Adrenal gland (tissue), 5 donors: ENCODE measurements around the gene HES4.

Experiments used
- POLR2A ChIP-seq, 2 donors: fragments of 450-650 bp; IDR thresholded peaks; one replicate each; pipeline ENCODE4 v1.6.1; 2017; ENCODE audit warnings: antibody characterized with exemption in 2 of 2, mild to moderate bottlenecking in 2 of 2, moderate library complexity in 1 of 2
- TF ChIP-seq, protein P1 (sequence below), 6 experiments: fragments of 450-650 bp in 4 of 6; fragments of 200-600 bp in 2 of 6; sonication (generic) in 1 of 6; IDR thresholded peaks; 1 replicate in 5 of 6; 2 replicates in 1 of 6; pipeline versions ENCODE4 v1.5.1 to v1.8.0; 2016 to 2021; ENCODE audit warnings: antibody characterized with exemption in 6 of 6, mild to moderate bottlenecking in 2 of 6, moderate library complexity in 1 of 6
- donor health status: DM: no; HTN: no; CAD: no.

DNA sequence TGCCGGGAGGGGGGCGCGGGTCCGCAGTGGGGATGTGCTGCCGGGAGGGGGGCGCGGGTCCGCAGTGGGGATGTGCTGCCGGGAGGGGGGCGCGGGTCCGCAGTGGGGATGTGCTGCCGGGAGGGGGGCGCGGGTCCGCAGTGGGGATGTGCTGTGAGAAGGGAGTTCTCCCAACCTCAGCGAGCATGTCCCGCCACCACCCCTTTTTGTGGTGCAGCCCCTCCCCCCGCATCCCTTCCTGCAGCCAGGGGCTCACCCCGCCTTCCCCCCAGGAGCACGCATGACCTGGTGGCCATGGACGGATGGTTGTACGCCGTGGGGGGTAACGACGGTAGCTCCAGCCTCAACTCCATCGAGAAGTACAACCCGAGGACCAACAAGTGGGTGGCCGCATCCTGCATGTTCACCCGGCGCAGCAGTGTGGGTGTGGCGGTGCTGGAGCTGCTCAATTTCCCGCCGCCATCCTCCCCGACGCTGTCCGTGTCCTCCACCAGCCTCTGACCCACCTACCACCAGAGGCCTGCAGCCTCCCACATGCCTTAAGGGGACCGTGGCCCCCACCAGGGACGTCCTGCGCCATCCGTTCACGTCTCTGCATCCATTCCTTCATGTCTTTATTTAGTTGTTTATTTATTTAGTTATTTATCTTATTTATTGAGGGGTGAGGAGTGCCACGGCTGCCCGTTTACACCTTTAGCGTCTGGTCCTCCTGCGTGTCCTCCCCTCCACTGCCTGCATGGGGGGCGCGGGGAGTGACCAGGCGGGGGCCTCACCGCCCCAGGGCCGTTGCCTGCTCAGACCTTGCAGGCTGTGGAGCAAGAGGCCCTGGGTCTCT is 35.0 kb downstream of the HES4 start:
- TF ChIP-seq, protein P1, sequence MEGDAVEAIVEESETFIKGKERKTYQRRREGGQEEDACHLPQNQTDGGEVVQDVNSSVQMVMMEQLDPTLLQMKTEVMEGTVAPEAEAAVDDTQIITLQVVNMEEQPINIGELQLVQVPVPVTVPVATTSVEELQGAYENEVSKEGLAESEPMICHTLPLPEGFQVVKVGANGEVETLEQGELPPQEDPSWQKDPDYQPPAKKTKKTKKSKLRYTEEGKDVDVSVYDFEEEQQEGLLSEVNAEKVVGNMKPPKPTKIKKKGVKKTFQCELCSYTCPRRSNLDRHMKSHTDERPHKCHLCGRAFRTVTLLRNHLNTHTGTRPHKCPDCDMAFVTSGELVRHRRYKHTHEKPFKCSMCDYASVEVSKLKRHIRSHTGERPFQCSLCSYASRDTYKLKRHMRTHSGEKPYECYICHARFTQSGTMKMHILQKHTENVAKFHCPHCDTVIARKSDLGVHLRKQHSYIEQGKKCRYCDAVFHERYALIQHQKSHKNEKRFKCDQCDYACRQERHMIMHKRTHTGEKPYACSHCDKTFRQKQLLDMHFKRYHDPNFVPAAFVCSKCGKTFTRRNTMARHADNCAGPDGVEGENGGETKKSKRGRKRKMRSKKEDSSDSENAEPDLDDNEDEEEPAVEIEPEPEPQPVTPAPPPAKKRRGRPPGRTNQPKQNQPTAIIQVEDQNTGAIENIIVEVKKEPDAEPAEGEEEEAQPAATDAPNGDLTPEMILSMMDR (IDR thresholded peaks at IDR 0.05): no peak
- no peak for TF ChIP-seq POLR2A (IDR thresholded peaks at IDR 0.05)
